GOT3 (cell line): ENCODE results near the gene NHLH2.

Experiments
- DNase-seq: peaks from one replicate; lab custom pipeline; 2025; ENCODE audit warnings: mixed read lengths; lab: John Stamatoyannopoulos, UW

NHLH2 gene

GRCh38 chr1:115840605-115841460 is at the start of gene NHLH2:
Gene NHLH2 (minus strand): TSS chr1:115841126. CDS start chr1:115838372, 2,754 bp downstream.
- no peak for DNase-seq

DNA sequence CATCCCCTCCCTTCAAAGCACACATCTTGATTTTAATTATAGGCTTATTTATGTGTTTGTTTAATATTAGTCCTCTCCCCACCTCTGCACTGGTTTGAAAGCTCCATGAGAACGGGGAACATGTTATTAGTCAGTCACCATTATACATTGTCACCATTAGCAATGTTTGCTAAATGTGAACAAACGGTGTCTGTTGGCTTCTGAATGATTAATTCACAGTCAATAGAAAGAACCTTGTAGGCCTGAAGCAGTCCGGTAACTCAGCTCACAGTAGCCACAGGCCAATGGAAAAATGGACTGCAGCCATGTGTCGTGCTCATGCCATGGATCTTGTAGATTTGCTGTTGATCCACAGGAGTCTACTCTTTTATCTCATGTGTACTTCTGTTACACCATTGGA is 49.7 kb upstream of the NHLH2 start:
- DNase-seq, result no peak

DNA sequence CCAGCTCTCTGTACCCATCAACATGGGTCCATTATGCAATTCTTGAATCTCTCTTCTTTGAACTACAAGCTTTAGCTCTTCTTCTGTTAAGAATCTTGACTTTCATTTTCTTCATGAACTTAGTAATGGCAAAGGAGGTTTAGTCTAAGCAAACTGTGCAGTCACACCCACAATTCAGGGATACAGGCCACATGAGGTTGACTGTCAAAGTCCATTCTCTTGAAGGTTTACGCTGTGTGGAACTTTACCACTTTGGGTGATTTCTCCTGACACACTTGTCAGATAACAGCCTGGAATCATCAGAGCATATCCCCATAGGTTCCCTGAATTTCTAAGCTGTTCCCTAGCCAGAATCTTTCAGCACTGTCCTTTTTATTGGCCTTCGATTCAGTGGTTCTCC is 48.0 kb upstream of the NHLH2 start:
- no peak for DNase-seq

DNA sequence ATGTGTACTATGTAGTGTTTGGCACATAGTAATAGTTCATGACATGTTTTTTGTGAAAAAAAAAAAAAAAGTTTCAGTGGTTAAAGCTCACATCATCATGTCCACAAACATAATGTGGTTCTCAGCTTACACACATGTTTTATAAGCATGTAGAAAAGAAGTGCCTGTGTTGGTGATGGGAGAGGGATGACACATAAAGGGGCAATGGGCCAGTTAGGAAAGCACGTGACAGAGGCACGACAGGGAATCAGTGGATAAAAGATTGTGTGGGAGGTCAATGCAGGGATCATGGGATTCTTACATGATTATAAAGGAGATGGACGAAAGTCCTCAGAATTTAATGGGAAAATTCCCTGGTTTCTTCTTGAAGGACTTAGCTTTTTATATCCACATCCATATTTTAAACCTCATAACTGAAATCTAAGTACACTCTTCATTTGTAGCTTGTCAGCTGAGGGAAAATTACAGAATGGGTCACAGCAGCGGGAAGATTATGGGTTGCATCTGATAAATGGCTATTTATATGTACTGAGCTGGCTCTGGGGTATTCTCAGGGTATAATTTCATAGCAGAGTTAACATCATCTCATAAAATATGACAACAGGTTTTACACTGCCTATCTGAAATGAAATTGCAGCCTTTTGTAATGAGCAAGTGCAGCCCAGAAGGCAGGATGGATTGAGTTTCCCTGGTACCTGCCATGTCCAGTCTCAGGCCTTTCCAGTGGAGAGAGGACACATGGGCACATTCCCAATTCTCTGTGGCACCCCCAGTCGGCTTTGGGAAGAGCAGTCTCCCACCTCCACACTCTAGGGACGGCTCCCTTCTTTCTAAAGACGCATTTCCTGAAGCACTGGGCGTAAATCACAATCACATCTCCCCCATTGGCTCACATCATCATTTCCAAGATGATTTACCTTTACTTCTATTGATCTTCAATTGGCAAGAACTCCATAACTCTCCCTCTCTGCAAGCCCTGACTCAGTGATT is 42.3 kb upstream of the NHLH2 start:
- no peak for DNase-seq

DNA sequence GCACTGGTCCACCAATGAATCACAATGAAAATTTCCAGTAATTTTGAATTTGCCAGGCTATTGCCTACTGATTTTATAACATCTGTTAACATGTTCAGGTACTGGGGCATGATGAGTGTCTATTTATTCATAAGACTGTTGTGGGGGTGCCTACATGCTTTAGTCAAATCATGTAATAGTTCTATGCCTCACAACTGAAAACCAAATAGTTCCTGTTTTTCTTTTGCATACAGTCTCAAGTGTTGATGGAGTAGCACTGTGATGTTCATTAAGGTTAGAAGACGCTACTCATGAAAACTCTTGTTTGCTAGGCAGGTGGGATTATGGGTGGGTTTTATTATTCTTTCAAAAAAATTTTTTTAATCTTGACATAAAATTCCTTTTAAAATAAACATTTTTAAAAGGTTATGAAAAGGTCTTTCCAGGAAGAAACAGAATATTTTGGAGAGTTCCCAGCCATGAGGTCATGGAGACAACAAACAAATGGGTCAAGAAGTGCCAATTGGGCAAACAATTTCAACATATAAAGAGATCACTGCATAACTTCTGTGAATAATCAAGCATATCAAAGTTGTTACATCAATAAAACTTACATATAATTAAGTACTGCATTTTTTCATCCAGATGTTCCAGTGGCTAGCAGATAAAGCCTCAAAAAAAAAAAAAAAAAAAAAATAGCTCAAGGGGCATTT is 40.2 kb upstream of the NHLH2 start:
- no peak for DNase-seq

GRCh38 chr1:115879977-115880376 is 39.1 kb upstream of the NHLH2 start:
- no peak for DNase-seq

DNA sequence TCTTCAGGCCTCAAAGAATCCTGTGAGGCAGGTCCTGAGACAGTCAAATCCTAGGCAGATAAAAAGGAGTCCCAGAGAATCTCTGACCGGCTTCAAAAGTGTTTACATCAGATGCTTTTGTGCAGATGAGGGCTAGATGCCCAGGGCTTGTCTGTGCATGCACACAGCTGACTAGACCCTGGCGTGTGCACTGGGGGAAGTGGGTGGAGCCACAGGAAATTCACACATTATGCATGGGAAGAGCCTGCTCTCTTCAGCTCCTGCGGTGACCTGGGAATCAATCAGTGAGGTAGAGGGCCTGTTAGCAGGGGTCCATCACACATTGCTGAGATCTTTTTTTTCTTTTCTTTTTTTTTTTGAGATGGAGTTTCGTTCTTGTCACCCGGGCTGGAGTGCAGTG is 36.6 kb upstream of the NHLH2 start:
- no peak for DNase-seq

DNA sequence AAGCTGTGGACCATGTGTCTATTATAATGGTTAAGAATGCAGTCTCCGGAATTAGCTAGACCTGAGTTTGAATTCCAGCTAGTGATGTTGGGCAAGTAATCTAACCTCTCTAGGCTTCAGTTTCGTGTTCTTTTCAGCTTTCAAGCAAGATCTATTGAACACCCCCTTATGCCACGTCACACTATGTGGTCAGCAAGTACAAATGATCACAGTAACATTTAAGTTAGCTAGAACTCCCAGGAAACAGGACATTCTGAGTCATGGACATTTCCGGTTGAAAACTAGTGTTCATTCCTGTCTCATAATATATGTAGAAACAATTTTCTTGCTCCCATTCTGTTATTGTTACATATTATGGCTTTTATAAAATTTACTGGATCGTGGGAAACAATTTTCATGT is 34.0 kb upstream of the NHLH2 start:
- no peak for DNase-seq

GRCh38 chr1:115874497-115874896 is 33.6 kb upstream of the NHLH2 start:
- no peak for DNase-seq

DNA sequence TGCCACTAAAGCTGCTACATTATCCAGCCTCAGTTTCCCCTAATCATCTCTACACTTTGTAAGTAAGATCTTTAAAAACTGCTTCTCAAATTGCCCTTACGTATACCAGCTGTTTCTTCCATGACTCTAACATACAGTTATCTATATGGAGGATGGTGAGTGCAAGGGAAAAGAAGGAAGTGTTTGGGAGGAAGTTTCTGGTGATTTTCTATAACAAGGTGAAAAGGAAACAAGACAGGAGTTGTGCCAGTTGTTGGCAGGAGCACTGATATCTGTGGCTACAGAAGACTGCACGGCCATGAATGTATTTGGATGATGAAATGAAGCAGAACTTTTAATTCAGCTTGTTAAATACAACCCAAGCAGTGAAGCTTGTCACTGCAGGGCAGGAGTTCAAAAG is 32.3 kb upstream of the NHLH2 start:
- no peak for DNase-seq

- DNase-seq, result no peak
Measured at GRCh38 chr1:115869064-115869463, 28.1 kb upstream of the NHLH2 start.

- DNase-seq, result no peak
Measured at GRCh38 chr1:115867216-115867615, 26.3 kb upstream of the NHLH2 start.

- DNase-seq, result no peak
Measured at GRCh38 chr1:115865704-115866380, 24.9 kb upstream of the NHLH2 start.

- DNase-seq, result no peak
Measured at GRCh38 chr1:115862403-115862802, 21.5 kb upstream of the NHLH2 start.

DNA sequence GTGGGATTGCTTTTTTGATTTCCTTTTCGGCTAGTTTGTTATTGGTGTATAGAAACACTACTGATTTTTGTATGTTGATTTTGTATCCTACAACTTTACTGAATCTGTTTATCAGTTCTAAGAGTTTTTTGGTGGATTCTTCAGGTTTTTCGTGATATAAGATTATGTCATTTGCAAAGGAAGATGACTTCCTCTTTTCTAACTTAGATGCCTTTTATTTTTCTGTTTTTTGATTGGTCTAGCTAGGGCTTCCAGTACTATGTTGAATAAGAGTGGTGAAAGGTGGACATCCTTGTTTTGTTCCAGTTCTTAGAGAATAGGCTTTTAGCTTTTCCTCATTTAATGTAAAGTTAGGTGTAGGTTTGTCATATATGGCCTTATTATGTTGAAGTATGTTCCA is 13.1 kb upstream of the NHLH2 start:
- DNase-seq, result no peak

DNA sequence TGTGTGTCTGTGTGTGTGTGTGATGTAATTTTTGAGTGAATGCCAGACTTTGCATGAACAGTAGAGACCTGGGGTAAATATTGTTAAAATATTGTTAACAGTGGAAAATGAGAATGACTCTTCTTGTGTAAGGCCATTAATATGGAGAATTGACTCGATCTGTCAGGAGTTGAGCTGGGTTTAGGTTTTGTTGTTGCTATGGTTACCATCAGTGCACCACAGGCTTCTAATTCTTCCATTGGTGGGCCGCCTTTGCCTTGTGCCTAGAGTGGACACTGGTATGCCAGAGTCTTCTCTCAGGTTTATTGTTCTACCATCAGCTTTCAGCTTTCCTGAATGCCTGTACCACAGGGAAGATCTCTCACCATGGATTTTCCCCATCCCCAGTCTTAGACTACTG is 10.0 kb upstream of the NHLH2 start:
- no peak for DNase-seq

DNA sequence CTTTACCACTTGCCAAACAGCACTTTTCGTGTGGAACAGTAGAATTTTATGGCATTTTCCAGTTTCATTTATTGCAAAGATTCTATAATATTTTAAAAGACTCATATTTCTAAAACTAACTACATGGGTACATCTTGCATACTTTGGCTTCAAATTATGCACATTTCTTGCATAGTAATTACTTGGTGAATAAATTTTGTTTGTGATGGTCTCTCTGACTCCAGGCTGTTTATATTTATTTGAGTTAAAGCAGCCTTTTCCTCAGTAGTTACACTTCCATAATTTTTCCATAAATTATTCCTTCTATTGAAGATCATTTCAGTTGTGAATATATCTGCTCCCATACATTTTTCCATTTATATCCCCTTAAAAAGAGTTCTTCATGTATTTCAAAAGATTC is 6.9 kb upstream of the NHLH2 start:
- DNase-seq, result no peak

DNA sequence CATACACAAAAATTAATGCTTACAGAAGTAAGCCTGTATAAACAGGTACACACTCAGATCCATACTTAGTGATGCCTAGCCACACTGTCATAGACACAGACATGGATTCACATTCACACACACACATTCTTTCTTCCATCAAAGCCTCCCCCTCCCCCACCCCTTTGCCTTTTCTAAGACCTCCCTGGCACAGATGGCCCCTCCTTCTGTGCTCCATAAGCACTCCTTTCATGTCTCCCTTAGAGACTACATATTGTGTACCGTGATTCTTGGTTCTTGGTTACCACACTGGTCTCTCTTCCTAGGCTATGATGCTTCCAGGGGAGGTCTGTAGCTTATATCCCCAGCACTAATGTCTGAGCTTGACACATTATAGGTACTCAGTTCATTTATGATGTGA is 2.0 kb upstream of the NHLH2 start:
- DNase-seq, result no peak

- no peak for DNase-seq
Measured at GRCh38 chr1:115839679-115840237, 1.2 kb downstream of the NHLH2 start.

DNA sequence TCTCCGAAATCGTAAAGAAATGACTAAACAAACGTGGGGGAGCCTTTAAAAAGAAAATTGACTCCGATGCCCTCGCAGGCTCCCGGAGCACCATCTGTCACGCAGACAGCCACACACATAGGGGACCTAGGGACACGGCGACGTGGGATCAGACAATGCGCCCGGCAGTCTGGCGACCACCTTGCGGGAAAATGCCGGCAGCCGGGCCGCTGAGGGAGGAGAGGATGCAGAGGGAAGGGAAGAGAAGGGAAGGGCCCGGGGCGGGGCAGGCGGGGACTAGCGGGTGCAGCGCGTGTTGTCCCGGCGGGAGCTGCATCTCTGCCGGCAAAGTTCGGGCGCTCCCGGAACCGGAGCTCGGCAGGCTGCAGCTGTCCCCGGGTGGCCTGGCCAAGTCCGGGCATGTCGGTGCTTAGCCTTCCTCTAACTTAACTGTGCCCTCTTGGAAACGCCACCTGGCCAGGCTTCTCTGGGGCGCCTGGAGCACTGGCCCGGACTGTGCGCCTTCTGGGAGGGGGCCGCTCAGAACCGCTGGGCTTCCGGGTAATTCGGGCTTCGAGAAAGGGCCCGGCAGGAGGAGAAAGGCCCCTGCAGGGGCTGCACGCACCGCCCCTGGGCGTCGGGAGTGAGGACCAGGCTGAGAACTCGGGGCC is 1.8 kb downstream of the NHLH2 start:
- no peak for DNase-seq
